ENCODE measurements around the gene CLIC1. TPM values are rescaled to one million over a fixed set of nuclear protein-coding genes. Genes with fewer than 3 reads are reported as not detected.

Gene CLIC1
- polyA plus RNA-seq, 3 donors, result 140 to 335 (median 301) TPM

GRCh38 chr6:31727717-31728671 lies 8.3 kb downstream of the CLIC1 start:
- 67 to 74% (median 71%) methylated on average over 40 to 41 of the region's 41 CpGs for WGBS, 3 donors
- peak overlapping the region; percentile 17 for H3K27ac ChIP-seq (ENCODE audit: low read depth, low read length)

GRCh38 chr6:31727034-31727716 lies 9.2 kb downstream of the CLIC1 start:
- 62 to 72% (median 63%) methylated on average over 7 of the region's 7 CpGs for WGBS, 3 donors
- no peak overlapping the region for H3K27ac ChIP-seq (ENCODE audit: low read depth, low read length)

- H3K27ac ChIP-seq (ENCODE audit: low read depth, low read length), result no peak overlapping the region
- WGBS, 3 donors, result 79 to 87% (median 83%) methylated on average over 12 of the region's 12 CpGs
Observed at GRCh38 chr6:31725502-31726350, 10.6 kb downstream of the CLIC1 start.

GRCh38 chr6:31723980-31724691 lies 12.2 kb downstream of the CLIC1 start:
- WGBS, 3 donors, result 84% methylated on average over 20 to 25 of the region's 25 CpGs
- no peak overlapping the region for H3K27ac ChIP-seq (ENCODE audit: low read depth, low read length)

GRCh38 chr6:31723245-31723979 lies 12.9 kb downstream of the CLIC1 start, which contains the start of gene MPIG6B:
Gene MPIG6B, plus strand, starts transcription at chr6:31723373. Its CDS starts 11 bp downstream, at chr6:31723384.
- WGBS, 3 donors, result 60 to 77% (median 67%) methylated on average over 41 to 46 of the region's 46 CpGs
- no peak within 1 kb of the TSS for H3K27ac ChIP-seq (ENCODE audit: low read depth, low read length)

- H3K27ac ChIP-seq (ENCODE audit: low read depth, low read length), result no peak overlapping the region
- 85 to 95% (median 90%) methylated on average over 3 of the region's 3 CpGs for WGBS, 3 donors
Observed at GRCh38 chr6:31722173-31722572, 14.2 kb downstream of the CLIC1 start.

- WGBS, 3 donors, result 80 to 92% (median 88%) methylated on average over 4 of the region's 4 CpGs
- H3K27ac ChIP-seq (ENCODE audit: low read depth, low read length), result no peak within 1 kb of the TSS
Observed at GRCh38 chr6:31721351-31722020, 14.8 kb downstream of the CLIC1 start, which contains the start of gene LY6G6C. Gene LY6G6C, minus strand, starts transcription at chr6:31721746. Its CDS starts 67 bp downstream, at chr6:31721679.

GRCh38 chr6:31720196-31720770 lies 16.0 kb downstream of the CLIC1 start:
- no peak overlapping the region for H3K27ac ChIP-seq (ENCODE audit: low read depth, low read length)
- 80 to 84% (median 81%) methylated on average over 5 of the region's 5 CpGs for WGBS, 3 donors

- WGBS, 3 donors, result 80 to 91% (median 84%) methylated on average over 5 to 6 of the region's 6 CpGs
- H3K27ac ChIP-seq (ENCODE audit: low read depth, low read length), result no peak overlapping the region
Observed at GRCh38 chr6:31719001-31719400, 17.3 kb downstream of the CLIC1 start.

GRCh38 chr6:31718265-31718664 lies 18.1 kb downstream of the CLIC1 start:
- no peak overlapping the region for H3K27ac ChIP-seq (ENCODE audit: low read depth, low read length)
- whole genome bisulfite sequencing, 3 donors, result 63 to 85% (median 84%) methylated on average over 1 of the region's 1 CpG

GRCh38 chr6:31717499-31718222 lies 18.7 kb downstream of the CLIC1 start:
- 58 to 81% (median 69%) methylated on average over 10 of the region's 10 CpGs for WGBS, 3 donors
- no peak overlapping the region for H3K27ac ChIP-seq (ENCODE audit: low read depth, low read length)

- 75 to 80% (median 76%) methylated on average over 16 of the region's 16 CpGs for WGBS, 3 donors
- H3K27ac ChIP-seq (ENCODE audit: low read depth, low read length), result no peak within 1 kb of the TSS
Observed at GRCh38 chr6:31715022-31715958, 21.0 kb downstream of the CLIC1 start, which contains the start of gene LY6G6D. Gene LY6G6D, plus strand, starts transcription at chr6:31715348. Its CDS starts 8 bp downstream, at chr6:31715356.

- 53 to 55% (median 54%) methylated on average over 5 of the region's 5 CpGs for WGBS, 3 donors
- no peak overlapping the region for H3K27ac ChIP-seq (ENCODE audit: low read depth, low read length)
Observed at GRCh38 chr6:31713991-31714684, 22.2 kb downstream of the CLIC1 start.

- 66 to 78% (median 76%) methylated on average over 4 of the region's 4 CpGs for WGBS, 3 donors
- H3K27ac ChIP-seq (ENCODE audit: low read depth, low read length), result no peak overlapping the region
Observed at GRCh38 chr6:31713465-31713864, 22.9 kb downstream of the CLIC1 start.
